Stimulated activated CD8-positive, alpha-beta memory T cell treated with anti-CD3 and anti-CD28 coated beads, Interleukin-15, amount 100 ng/mL, for 4 hours (primary cell): Measurements from ENCODE around the gene KRTAP10-6.
"Not testable (repeated sequence)": the region's sequence is repeated elsewhere in the genome, so short reads cannot be mapped to it uniquely, and the experiment has no call there.

Source experiments
- DNase-seq, 2 donors: peaks; one replicate each; pipeline ENCODE4 v3.0.0-alpha.2; 2020; ENCODE audit warnings: low read depth in 2 of 2

KRTAP10-6 gene

DNA sequence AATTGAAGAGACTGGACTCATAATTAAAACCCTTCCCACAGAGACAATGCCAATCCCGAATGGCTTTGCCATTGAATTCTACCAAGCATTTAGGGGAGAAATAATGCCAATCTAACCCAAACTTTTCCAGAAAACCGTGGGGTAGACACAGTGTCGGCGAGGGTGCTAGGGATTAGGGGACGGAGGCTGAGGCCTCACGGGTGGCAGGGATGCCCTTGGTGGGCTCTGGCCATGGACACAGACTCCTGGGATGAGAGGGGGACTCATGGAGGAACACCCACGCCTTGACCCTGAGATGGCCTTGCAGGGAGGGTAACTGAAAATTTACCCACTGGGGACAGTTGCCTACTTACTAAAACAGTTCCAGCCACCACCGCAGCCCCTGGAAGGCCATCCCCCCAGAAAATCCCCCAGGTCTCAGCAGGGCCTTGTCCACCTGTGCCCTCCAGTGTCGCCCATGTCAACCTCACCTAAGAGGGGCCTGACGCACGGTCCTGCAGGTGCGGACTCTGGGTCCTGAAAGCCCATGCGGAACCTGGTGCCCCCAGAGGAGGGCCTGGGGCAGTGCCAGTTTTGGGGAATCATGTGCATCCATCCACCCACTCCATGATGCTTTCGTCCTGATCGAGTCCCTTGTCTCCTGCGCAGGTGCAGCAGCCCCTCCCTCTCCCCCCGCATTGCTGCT, 13.8 kb downstream of the KRTAP10-6 start:
- DNase-seq: no peak

DNA sequence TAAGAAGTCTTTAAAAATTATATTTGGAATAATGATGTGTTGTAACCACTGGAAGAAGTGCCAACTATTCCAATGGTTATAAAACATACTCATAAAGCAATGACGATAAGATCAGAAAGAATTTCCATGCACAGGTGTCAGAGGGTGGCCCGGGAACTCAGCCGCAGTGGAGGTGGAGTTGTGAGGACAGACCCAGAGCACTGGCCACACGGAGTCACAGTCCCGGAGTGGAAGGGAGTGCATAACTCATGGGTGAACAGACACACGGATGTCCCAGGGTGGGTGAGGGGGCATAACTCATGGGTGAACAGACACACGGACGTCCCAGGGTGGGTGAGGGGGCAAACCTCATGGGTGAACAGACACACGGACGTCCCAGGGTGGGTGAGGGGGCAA, 16.3 kb downstream of the KRTAP10-6 start:
- no peak for DNase-seq

DNA sequence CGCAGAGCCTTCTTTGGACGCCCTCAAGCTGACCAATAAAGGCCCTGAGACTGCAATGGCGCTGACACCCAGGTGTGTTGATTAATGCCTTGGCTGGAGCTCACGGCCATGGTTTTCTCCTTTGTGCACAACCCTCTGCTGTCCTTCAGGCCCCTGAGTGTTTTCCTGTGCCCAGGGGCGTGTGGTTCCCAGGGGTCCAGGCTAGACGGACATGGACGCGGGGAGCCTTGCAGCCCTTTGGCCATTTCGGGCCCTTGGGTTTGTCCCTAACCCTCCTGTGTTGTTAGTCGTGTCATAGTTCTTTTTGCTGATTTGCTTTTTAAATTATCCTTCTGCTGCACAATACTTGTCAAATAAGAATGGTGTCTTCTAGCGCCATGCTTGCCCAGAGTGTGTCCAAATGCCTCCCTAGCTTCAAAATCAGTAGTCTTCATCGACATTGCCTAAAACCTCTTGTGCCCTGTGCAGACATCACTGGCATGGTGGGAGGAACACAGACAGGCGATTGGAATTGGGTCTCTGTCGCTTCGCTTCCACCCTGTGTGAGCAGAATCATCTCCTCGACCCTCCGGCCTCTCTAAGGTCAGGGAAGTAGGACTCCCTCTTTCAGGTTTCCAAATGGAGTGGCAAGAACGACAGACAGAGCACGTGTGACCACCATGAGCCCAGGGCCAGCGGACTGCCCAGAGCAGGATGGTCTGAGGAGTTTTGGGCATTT, 16.8 kb downstream of the KRTAP10-6 start:
- no peak for DNase-seq

GRCh38 chr21:44574457-44575306, 17.6 kb downstream of the KRTAP10-6 start:
- no peak for DNase-seq

DNA sequence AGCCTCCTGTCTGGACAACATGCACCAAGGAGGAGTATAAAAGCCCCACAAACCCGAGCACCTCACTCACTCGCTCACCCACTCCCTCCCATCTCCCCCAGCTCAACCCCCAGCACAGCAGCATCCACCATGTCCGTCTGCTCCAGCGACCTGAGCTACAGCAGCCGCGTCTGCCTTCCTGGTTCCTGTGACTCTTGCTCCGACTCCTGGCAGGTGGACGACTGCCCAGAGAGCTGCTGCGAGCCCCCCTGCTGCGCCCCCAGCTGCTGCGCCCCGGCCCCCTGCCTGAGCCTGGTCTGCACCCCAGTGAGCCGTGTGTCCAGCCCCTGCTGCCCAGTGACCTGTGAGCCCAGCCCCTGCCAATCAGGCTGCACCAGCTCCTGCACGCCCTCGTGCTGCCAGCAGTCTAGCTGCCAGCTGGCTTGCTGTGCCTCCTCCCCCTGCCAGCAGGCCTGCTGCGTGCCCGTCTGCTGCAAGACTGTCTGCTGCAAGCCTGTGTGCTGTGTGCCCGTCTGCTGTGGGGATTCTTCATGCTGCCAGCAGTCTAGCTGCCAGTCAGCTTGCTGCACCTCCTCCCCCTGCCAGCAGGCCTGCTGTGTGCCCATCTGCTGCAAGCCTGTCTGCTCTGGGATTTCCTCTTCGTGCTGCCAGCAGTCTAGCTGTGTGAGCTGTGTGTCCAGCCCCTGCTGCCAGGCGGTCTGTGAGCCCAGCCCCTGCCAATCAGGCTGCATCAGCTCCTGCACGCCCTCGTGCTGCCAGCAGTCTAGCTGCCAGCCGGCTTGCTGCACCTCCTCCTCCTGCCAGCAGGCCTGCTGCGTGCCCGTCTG, 18.5 kb downstream of the KRTAP10-6 start, which contains the start of gene KRTAP10-4:
Gene KRTAP10-4, plus strand, starts transcription at position 100 of the 827 bp plus-strand sequence. Its CDS starts 30 bp downstream, at position 130.
- not testable (repeated sequence) for DNase-seq

DNA sequence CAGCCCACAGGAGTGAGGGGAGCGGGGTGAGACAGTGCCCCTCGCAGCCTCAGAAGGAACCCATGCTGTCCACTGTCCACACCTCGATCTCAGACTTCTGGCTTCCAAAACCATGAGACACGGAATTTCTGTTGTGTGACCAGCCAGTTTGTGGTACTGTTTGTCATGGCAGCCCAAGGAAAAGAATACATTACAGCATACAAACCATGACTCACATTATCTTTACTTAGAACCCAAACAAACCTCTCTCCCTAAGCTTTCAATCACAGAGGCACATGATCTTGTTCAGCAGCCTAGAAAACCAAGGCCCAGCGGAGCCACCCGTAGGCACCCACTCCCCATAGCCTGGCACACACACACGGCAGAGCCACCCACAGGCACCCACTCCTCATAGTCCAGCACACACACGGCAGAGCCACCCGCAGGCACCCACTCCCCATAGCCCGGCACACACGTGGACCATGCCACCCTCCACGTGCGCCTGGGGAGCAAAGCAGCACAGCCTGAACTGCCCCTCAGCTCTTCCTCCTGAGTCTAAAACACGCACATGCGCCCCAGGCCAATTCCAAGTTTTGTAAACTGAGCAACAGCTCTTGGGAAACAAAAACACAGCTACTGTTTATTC, 19.2 kb downstream of the KRTAP10-6 start:
- DNase-seq: no peak

GRCh38 chr21:44571844-44572782, 20.2 kb downstream of the KRTAP10-6 start:
- DNase-seq: no peak

GRCh38 chr21:44571296-44571695, 21.0 kb downstream of the KRTAP10-6 start:
- no peak for DNase-seq

DNA sequence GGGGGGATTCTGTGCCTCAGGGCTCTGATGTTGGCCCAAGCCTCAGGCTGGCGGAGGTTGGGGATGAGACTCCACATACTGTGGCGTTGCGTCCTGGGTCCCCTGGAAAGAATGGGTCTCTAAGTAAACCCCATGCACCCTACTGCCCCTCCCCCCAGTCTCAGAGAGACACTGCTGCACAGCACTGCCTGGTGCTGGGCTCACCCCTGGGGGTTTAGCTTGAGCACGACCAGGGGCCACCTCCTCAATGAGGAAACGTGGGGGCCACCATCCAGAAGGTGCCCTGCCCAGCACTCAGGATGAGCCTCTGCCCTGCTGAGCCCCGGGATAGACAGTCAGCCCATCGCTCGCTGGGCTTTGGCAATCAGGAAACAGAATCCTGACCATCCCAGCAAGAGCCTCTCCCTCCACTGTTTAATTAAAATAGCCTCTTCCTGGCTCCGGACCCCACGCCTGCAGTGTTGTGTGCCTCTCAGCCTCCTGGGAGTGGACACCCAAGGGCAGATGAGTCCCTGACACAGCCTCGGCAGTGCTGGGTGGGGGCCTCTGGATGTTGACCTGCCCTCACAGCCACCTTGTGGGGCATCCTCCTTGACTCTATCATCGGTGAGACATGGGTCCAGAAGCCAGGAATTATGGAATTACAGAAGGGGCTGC, 22.3 kb downstream of the KRTAP10-6 start:
- no peak for DNase-seq

DNA sequence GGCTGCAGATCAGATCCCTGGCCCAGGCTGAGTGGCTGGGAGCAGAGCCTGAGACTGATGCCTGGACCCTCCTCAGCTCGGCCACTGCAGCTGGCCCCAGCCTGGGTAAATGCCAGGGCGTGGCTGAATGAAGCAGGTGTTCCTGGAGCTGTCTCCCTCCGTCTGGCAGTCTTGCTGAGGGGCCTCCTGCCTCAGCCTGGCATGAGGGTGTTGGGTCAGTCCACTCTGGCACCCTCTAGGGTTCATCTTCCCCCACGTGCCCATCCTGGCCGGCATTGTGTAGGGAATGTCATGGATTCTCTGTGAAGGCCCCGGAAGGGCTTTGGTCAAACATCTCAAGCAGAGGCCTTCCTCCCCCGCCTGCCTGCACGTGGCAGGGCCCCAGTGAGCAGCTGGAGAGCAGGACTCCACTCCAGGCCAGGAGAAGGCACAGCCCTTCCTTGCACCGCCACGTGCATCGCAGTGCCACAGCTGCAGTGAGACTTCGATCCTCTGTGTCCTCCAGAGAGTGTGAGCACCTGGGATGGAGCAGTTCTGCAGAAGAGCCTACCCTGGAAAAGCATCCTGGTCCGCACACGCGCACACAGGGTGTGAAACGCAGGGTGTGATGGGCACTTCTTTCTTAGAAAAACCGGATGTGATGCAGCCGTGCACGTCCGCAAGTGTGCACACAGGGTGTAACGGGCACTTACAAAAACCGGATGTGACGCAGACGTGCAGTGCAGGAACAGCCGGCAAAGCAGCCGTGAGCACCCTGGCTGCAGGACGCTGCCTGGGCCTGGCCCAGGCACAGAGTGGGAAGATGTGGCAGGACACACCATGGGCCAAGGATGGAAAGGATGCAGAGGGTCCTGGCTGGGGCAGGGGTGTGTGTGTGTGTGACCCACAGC, 23.4 kb downstream of the KRTAP10-6 start:
- DNase-seq: no peak

DNA sequence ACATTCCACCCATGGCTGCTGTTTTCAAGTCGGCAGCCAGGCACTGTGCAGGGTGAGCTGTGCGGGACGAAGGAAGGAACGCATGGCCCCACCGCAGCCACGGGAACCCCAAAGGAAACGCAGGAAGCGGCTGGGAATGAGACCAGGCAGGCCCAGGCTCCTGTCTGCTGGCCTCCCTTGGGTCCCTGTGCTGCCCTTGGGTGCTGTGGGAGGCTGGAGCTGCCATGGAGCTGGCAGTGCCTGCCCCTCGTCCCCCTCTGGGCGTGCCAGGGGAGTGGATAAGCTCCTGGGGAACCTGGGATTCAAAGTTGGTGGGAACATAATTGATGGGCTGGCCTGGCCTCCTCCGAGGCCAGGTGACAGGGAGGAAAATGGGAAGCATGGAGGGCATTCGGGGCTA, 24.0 kb downstream of the KRTAP10-6 start:
- no peak for DNase-seq

DNA sequence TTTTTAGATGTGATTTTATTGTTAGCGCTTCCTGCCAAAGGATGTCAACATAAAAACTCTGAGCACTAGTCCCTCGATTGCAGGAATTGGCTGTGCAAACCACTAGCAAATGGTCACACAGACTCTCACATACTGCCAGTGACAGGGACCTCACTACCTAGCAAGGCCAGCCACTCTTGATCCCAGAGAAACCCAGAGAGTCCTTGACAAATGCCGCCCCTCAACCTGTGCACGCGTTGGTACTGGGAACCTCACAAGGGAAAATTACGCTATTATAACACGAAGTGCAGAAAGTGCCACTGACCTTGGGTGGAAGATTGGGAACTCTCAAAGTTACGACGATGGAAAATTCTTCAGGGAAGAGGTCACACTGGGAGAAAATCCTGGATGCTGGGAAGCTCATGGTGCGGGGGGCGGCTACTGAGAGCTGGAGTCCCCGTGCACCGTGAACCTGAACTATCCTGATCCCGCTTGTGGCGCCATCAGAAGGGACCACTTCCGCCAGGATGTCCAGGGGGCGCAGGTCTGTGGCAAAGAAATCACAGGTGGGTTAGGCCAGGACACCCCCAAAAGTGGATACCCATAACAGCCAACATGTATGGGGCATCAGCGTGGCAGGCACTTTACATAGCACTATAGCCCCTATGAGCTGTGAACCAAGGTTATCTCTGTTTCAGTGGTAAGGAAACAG, 24.7 kb downstream of the KRTAP10-6 start:
- DNase-seq: no peak

DNA sequence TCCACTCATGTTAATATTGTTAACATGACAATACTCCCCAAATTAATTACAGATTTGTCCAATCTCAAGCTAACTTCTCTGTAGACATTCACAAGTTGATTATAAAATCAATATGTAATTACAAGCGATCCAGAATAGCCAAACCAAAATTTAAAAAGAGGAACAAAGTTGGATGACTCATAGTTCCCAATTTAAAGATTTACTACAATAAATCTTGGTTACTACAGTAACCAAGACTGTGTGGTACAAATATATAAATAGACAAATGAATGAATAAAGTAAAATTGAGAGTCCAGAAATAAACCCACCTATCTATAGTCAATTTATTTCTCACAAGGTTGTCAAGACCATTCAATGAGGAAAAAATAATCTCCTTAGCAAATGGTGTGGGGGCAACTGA, 25.9 kb downstream of the KRTAP10-6 start:
- DNase-seq: no peak

- no peak for DNase-seq
These were observed 27.3 kb downstream of the KRTAP10-6 start for GRCh38 chr21:44564886-44565598.

GRCh38 chr21:44564099-44564498, 28.2 kb downstream of the KRTAP10-6 start:
- DNase-seq: no peak

- no peak for DNase-seq
These were observed 33.6 kb downstream of the KRTAP10-6 start, which contains the start of gene KRTAP10-3 for GRCh38 chr21:44558695-44559094. TSS of gene KRTAP10-3 (minus strand) at chr21:44558795. CDS start at chr21:44558715, 80 bp downstream.

DNA sequence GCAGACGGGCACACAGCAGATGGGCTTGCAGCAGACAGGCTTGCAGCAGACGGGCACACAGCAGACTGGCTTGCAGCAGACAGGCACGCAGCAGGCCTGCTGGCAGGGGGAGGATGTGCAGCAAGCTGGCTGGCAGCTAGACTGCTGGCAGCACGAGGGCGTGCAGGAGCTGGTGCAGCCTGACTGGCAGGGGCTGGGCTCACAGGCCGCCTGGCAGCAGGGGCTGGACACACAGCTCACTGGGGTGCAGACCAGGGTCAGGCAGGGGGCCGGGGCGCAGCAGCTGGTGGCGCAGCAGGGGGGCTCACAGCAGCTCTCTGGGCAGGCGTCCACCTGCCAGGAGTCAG, 34.0 kb downstream of the KRTAP10-6 start:
- not testable (repeated sequence) for DNase-seq
